Stimulated activated naive CD8-positive, alpha-beta T cell treated with anti-CD3 and anti-CD28 coated beads, Interleukin-15, amount 100 ng/mL, for 72 hours (primary cell): Measurements from ENCODE around the gene NEO1.
A peak's percentile ranks its signal among the peaks of the same experiment; 100 is the strongest.
"Not testable (repeated sequence)": the region's sequence is repeated elsewhere in the genome, so short reads cannot be mapped to it uniquely, and the experiment has no call there.

Source experiments
- ATAC-seq: fragments of 150-1000 bp; cut with Tn5 transposase; 2 replicates; pipeline ENCODE4 v1.10.0; 2021; ENCODE audit warnings: mild to moderate bottlenecking, moderate library complexity
- DNase-seq, 2 donors: peaks; one replicate each; pipeline ENCODE4 v3.0.0; 2021 to 2022
- H3K27ac Mint-ChIP-seq, 2 donors: one replicate each; pipeline ENCODE4 v1.8.0; 2022; ENCODE audit warnings: mild to moderate bottlenecking in 2 of 2, mixed read lengths in 2 of 2, moderate library complexity in 2 of 2
- H3K27me3 Mint-ChIP-seq: one replicate; pipeline ENCODE4 v1.8.0; 2022; ENCODE audit warnings: mixed read lengths
- H3K4me1 Mint-ChIP-seq: one replicate; pipeline ENCODE4 v1.8.0; 2022; ENCODE audit warnings: mild to moderate bottlenecking, mixed read lengths
- H3K4me3 Mint-ChIP-seq, 2 donors: one replicate each; pipeline ENCODE4 v1.8.0; 2022; ENCODE audit warnings: mild to moderate bottlenecking in 2 of 2, mixed read lengths in 2 of 2, moderate library complexity in 1 of 2
- H3K9me3 Mint-ChIP-seq, 2 donors: one replicate each; pipeline ENCODE4 v1.8.0; 2022; ENCODE audit warnings: mixed read lengths in 2 of 2

Gene NEO1

GRCh38 chr15:73168487-73168886 lies 116.2 kb downstream of the NEO1 start:
- Mint-ChIP-seq H3K9me3 (peaks cover 5 to 16% of the 10 kb centered on the region in 2 donors), H3K4me1 (no peaks in the 10 kb centered on the region), H3K27ac (no peak overlapping the region), H3K27me3 (peaks cover 6% of the 10 kb centered on the region), H3K4me3 (no peak overlapping the region)
- DNase-seq (no peak), ATAC-seq (no peak)

- H3K9me3 Mint-ChIP-seq = no peaks in the 10 kb centered on the region
- H3K4me3 Mint-ChIP-seq = no peak overlapping the region
- no peaks in the 10 kb centered on the region for H3K4me1 Mint-ChIP-seq
- no peak for DNase-seq
- no peak for ATAC-seq
- peaks cover 6% of the 10 kb centered on the region for H3K27me3 Mint-ChIP-seq
- no peak overlapping the region for H3K27ac Mint-ChIP-seq
These were observed 119.4 kb downstream of the NEO1 start for GRCh38 chr15:73171711-73172110.

GRCh38 chr15:73172508-73172907 lies 120.2 kb downstream of the NEO1 start:
- H3K27me3 Mint-ChIP-seq = peaks cover 6% of the 10 kb centered on the region
- no peak for DNase-seq
- no peaks in the 10 kb centered on the region for H3K4me1 Mint-ChIP-seq
- no peak for ATAC-seq
- no peak overlapping the region for H3K4me3 Mint-ChIP-seq
- no peak overlapping the region for H3K27ac Mint-ChIP-seq
- H3K9me3 Mint-ChIP-seq = no peaks in the 10 kb centered on the region

- Mint-ChIP-seq H3K27me3 (peaks cover 6% of the 10 kb centered on the region), H3K4me1 (no peaks in the 10 kb centered on the region), H3K27ac (no peak overlapping the region), H3K9me3 (no peaks in the 10 kb centered on the region), H3K4me3 (no peak overlapping the region)
- ATAC-seq = no peak
- no peak for DNase-seq
These were observed 121.9 kb downstream of the NEO1 start for GRCh38 chr15:73174171-73174570.

- Mint-ChIP-seq H3K27ac (no peak overlapping the region), H3K4me1 (no peaks in the 10 kb centered on the region), H3K27me3 (peaks cover 6% of the 10 kb centered on the region), H3K9me3 (no peaks in the 10 kb centered on the region), H3K4me3 (no peak overlapping the region)
- ATAC-seq = no peak
- DNase-seq = no peak
These were observed 123.1 kb downstream of the NEO1 start for GRCh38 chr15:73175382-73175781.

GRCh38 chr15:73176598-73176997 lies 124.3 kb downstream of the NEO1 start:
- no peak overlapping the region for H3K27ac Mint-ChIP-seq
- H3K9me3 Mint-ChIP-seq = peaks cover 0 to 9% of the 10 kb centered on the region in 2 donors
- no peak overlapping the region for H3K4me3 Mint-ChIP-seq
- no peaks in the 10 kb centered on the region for H3K27me3 Mint-ChIP-seq
- DNase-seq (no peak), ATAC-seq (no peak)
- H3K4me1 Mint-ChIP-seq = no peaks in the 10 kb centered on the region

- H3K4me1 Mint-ChIP-seq = no peaks in the 10 kb centered on the region
- H3K9me3 Mint-ChIP-seq = peaks cover 19 to 29% of the 10 kb centered on the region in 2 donors
- H3K27me3 Mint-ChIP-seq = no peaks in the 10 kb centered on the region
- no peak overlapping the region for H3K27ac Mint-ChIP-seq
- ATAC-seq (no peak), DNase-seq (no peak)
- H3K4me3 Mint-ChIP-seq = no peak overlapping the region
These were observed 130.8 kb downstream of the NEO1 start for GRCh38 chr15:73183071-73183470.

GRCh38 chr15:73190189-73190601 lies 137.9 kb downstream of the NEO1 start:
- Mint-ChIP-seq H3K4me3 (no peak overlapping the region), H3K9me3 (no peaks in the 10 kb centered on the region), H3K27ac (no peak overlapping the region), H3K27me3 (peaks cover 14% of the 10 kb centered on the region), H3K4me1 (no peaks in the 10 kb centered on the region)
- DNase-seq (no peak), ATAC-seq (no peak)

GRCh38 chr15:73195166-73195565 lies 142.9 kb downstream of the NEO1 start:
- no peak overlapping the region for H3K4me3 Mint-ChIP-seq
- H3K27ac Mint-ChIP-seq = no peak overlapping the region
- no peaks in the 10 kb centered on the region for H3K9me3 Mint-ChIP-seq
- peaks cover 14% of the 10 kb centered on the region for H3K27me3 Mint-ChIP-seq
- ATAC-seq (no peak), DNase-seq (no peak)
- H3K4me1 Mint-ChIP-seq = peaks cover 7% of the 10 kb centered on the region

- ATAC-seq (no peak), DNase-seq (no peak)
- H3K4me3 Mint-ChIP-seq = no peak overlapping the region
- H3K4me1 Mint-ChIP-seq = peaks cover 7% of the 10 kb centered on the region
- H3K27me3 Mint-ChIP-seq = peaks cover 14% of the 10 kb centered on the region
- H3K9me3 Mint-ChIP-seq = no peaks in the 10 kb centered on the region
- no peak overlapping the region for H3K27ac Mint-ChIP-seq
These were observed 143.8 kb downstream of the NEO1 start for GRCh38 chr15:73196113-73196512.

- Mint-ChIP-seq H3K9me3 (peaks cover 5 to 17% of the 10 kb centered on the region in 2 donors), H3K27ac (peak overlapping the region in 1 of 2 donors; percentile 29)
These were observed 148.1 kb downstream of the NEO1 start for GRCh38 chr15:73200339-73200738.

GRCh38 chr15:73210630-73211029 lies 158.4 kb downstream of the NEO1 start:
- DNase-seq = no peak
- Mint-ChIP-seq H3K27me3 (no peaks in the 10 kb centered on the region), H3K4me3 (no peak overlapping the region), H3K9me3 (peaks cover 0 to 7% of the 10 kb centered on the region in 2 donors), H3K27ac (no peak overlapping the region), H3K4me1 (no peaks in the 10 kb centered on the region)
- no peak for ATAC-seq

More at GRCh38 chr15:73200339-73200738, 148.1 kb downstream of the NEO1 start:
- DNase-seq (no peak), ATAC-seq (no peak)
- Mint-ChIP-seq H3K27me3 (no peaks in the 10 kb centered on the region), H3K4me3 (no peak overlapping the region), H3K4me1 (peaks cover 7% of the 10 kb centered on the region)

- no peaks in the 10 kb centered on the region for H3K4me1 Mint-ChIP-seq
- H3K4me3 Mint-ChIP-seq = no peak overlapping the region
- DNase-seq (no peak), ATAC-seq (no peak)
- peaks cover 0 to 7% of the 10 kb centered on the region in 2 donors for H3K9me3 Mint-ChIP-seq
- no peaks in the 10 kb centered on the region for H3K27me3 Mint-ChIP-seq
- H3K27ac Mint-ChIP-seq = no peak overlapping the region
These were observed 160.2 kb downstream of the NEO1 start for GRCh38 chr15:73212424-73212823.

- not testable (repeated sequence) for H3K9me3 Mint-ChIP-seq, ATAC-seq, H3K27ac Mint-ChIP-seq, DNase-seq, H3K4me3 Mint-ChIP-seq, H3K27me3 Mint-ChIP-seq
- peaks cover 13% of the 10 kb centered on the region for H3K4me1 Mint-ChIP-seq
These were observed 169.2 kb downstream of the NEO1 start for GRCh38 chr15:73221450-73221849.

GRCh38 chr15:73225358-73226015 lies 173.2 kb downstream of the NEO1 start:
- Mint-ChIP-seq H3K4me3 (no peak overlapping the region), H3K27ac (peak overlapping the region in 1 of 2 donors; percentile 22), H3K9me3 (peaks cover 0 to 7% of the 10 kb centered on the region in 2 donors), H3K27me3 (peaks cover 11% of the 10 kb centered on the region), H3K4me1 (peaks cover 13% of the 10 kb centered on the region)
- ATAC-seq (no peak), DNase-seq (peak in 1 of 2 donors; percentile 19)

GRCh38 chr15:73226093-73226814 lies 174.0 kb downstream of the NEO1 start:
- no peak overlapping the region for H3K27ac Mint-ChIP-seq

More at GRCh38 chr15:73226093-73226814, 174.0 kb downstream of the NEO1 start:
- no peak for DNase-seq
- Mint-ChIP-seq H3K4me1 (peaks cover 13% of the 10 kb centered on the region), H3K27me3 (peaks cover 11% of the 10 kb centered on the region), H3K9me3 (peaks cover 0 to 7% of the 10 kb centered on the region in 2 donors), H3K4me3 (no peak overlapping the region)
- ATAC-seq = no peak
